ENCODE data around the gene RBM47. TPM values are rescaled to one million over a fixed set of nuclear protein-coding genes. Genes with fewer than 3 reads are reported as not detected.
"Not testable (repeated sequence)": the region's sequence is repeated elsewhere in the genome, so short reads cannot be mapped to it uniquely, and the experiment has no call there.

Gene RBM47
- polyA plus RNA-seq (ENCODE audit: insufficient read length in 4 of 4), result 10 to 100 TPM; 86.9 to 98.8 (median 93.0) TPM

DNA sequence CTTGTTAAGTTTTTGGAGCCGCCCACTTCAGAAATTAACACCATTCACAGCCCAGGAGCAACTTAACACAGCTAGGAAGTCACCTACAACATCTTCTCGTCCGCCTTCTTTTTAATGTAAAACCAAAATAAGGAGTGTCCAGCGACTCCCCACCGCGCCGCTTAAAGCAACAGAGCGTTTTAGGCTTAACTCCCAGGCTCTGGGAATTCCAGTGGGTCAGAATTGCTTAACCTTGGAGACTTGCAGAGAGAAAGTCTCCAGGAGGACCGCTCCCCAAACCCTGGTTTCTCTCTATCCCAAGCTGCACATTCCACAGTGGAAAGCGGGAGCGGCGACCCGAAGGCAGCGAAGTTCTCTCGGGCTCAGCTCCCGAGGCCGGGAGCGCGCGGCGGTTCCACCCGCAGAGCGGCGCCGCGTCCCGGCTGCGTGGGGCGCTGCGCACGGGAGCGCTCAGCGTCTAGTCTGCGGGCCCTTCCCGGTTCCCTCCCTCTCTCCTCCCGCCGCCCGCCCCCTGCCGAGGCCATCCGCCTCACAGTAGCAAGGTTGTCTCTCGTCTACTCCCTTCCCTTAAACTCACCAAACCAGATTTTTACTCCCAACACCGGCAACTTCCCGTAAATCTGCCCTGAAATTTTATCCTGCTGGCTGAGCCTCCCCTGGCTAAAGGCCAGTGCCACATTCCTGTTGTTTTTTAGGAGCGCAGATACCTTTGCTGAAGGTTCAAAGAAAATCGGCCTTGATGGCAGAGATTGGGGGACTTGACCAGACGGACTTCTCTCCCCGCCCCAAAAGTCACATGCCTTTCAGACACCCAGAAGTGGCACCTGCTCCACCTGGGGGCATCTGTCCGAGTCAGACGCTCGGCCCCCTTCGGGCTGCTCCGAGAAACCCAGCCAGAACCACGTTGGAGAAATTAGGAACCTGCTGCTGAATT is at the start of gene RBM47:
TSS of gene RBM47 (minus strand) at position 464 of the 934 bp plus-strand sequence. CDS start 190,971 bp downstream, outside the sequence.
- peak in 3 of 4 donors; percentile 46 to 57 (median 52) for DNase-seq (ENCODE audit: low read depth in 4 of 4, low spot score in 3 of 4)

DNA sequence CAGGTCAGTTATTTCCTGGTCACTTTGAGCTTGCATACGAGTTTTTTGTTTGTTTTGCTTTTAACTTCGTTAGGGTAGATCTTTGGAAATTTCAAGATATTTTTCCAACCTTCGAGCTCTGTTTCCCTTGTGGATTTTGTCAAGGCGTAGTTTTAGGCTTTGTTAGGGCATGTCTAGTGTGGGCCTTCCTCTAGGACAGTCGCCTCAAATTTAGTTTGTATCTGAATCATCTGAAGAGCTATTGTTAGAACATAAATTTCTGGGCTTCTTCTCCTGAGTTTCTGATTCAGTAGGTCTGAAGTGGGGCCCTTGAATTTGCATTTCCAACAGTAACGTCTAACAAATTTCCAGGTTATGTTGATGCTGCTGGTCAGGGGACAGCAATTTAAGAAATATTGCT is 48.8 kb upstream of the RBM47 start:
- DNase-seq (ENCODE audit: low read depth in 4 of 4, low spot score in 3 of 4), result no peak

DNA sequence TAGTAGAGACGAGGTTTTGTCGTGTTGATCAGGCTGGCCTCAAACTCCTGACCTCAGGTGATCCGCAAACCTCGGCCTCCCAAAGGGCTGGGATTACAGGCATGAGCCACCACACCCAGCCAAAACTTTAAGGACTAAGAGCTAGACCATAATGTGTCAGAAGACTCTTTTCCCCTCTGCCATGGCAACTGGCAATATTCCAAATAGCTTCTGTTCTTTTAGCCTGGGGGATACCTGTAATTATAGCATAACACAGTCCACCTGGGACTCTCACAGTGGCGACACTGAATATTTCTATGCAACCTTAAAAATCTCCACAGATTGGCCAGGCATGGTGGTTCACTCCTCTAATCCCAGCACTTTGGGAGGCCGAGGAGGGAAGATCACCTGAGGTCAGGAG is 45.5 kb upstream of the RBM47 start:
- no peak for DNase-seq (ENCODE audit: low read depth in 4 of 4, low spot score in 3 of 4)

DNA sequence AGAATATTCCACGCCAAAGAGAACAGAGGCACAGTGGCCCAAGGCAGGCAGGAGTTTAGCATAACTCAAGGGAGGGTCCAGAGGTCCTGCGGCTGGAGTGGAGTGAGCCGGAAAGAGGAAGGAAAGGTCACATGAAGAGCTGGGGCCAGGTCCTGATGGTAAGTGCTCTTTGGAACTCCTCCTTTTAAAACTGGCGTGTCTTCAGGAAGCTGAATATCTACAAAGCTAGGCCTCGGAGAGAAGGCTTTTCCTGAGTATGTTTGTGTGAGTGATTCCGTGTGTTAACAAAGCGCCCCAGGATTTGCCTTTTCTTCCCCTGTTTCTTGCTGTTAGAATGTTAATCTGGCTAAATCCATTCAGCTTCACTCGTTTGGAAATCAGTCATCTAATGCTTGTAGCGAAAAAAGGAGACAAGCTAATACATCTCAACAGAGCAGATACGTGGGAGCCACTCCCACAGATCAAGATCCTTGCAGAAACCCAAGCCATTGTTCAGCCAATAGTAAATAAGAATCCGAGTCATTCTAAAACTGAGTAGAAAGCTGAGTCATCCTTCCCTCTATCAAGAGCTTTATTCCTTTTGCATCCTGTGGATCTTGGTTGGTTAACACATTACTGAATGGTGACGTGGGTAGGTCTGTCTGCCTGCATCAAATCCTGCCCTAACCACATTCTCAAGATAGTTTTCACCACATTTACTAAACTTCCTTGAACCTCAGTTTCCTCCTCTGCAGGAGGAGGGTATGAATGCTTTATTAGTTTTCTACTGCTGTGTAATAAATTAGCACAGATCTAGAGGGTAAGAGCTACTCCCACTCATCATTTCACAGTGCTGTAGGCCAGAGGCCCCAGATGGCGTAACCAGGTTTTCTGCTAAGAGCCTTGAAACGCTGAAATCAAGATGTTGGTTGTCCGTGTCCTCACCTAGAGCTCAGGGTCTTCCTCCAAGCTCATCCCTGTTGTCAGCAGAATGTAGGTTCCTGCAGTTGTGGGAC is 43.2 kb upstream of the RBM47 start:
- peak in 1 of 4 donors; percentile 28 for DNase-seq (ENCODE audit: low read depth in 4 of 4, low spot score in 3 of 4)

DNA sequence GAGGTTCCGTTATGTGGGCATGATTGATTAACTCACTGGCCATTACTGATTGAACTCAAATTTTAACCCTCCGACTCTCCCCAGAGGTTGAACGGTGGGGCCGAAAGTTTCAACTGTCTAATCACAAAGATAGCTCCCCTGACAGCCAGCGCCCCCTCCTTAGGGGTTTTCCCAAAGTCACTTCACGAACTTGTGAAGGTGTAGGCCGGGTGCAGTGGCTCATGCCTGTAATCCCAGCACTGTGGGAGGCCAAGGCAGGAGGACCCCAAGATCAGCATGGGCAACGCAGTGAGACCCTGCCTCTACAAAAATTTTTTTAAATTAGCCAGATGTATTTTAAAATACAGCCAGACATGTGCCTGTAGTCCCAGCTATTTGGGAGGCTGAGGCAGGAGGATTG is 39.8 kb upstream of the RBM47 start:
- no peak for DNase-seq (ENCODE audit: low read depth in 4 of 4, low spot score in 3 of 4)

DNA sequence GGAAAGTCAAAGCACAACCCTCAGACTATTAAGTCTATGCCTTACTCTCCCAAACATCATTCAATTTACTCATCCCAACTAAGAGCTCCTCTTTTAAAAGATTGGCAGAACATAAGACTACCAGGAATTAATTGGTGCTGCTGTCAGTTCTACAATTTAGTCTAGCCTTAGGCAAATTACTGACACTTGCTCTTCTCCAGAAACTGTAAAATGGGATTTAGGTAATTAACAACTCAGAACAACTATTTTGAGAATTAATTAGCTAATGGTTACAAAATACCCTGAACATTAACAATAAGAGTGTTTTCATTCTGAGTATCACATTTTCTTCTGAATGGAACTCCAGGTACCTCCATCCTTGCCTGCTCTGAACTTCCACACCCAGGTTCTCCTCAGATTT is 36.2 kb upstream of the RBM47 start:
- no peak for DNase-seq (ENCODE audit: low read depth in 4 of 4, low spot score in 3 of 4)

DNA sequence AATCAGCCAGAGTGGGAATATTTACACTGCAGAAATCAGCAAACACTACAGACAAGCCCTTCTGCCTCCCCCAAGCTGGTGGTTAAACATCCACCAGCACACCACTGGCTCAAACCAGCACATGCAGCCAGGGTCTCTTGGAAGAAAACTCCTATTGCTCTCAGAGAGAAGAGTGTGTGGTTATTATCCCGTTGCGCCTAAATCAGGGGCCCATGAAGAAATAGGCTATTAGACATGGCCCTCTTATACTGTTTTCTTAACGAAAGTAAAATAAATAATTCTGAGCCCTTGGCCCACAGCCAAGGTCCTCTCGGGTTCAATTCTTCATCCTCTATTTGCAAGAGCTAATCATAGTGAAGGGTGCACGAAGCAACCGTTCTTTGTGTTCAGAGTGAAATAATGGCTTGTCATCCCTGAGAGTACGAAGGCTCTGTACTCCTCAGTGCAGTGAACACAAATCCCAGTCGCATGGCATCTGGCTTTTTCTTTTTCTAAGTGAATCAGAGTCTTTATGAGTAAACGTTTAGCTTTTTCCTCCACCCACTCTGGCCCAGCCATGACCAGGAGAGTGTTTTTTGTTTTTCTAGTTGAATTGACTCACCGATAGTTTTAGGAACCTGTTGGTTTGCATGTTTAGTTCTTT is 33.4 kb upstream of the RBM47 start:
- DNase-seq (ENCODE audit: low read depth in 4 of 4, low spot score in 3 of 4), result peak in 1 of 4 donors; percentile 36

DNA sequence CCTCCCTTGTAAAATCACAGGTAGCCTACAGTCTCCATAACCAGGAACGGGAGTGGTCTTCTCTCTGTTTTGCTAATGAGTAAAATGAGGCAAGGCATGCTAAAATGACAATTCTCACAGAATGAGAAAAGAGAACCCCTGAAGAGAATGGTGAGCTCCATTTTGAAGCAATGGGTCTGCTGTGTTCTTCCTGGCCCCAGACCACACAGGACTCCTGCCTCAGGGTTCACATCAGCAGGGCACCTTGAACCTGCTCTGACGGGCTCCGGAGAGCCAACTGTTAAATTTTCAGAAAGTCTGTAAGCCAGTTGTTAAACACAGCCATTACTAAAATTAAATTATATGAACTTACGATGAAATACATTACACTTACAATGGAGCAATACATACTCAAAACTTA is 32.1 kb upstream of the RBM47 start:
- DNase-seq (ENCODE audit: low read depth in 4 of 4, low spot score in 3 of 4), result no peak

DNA sequence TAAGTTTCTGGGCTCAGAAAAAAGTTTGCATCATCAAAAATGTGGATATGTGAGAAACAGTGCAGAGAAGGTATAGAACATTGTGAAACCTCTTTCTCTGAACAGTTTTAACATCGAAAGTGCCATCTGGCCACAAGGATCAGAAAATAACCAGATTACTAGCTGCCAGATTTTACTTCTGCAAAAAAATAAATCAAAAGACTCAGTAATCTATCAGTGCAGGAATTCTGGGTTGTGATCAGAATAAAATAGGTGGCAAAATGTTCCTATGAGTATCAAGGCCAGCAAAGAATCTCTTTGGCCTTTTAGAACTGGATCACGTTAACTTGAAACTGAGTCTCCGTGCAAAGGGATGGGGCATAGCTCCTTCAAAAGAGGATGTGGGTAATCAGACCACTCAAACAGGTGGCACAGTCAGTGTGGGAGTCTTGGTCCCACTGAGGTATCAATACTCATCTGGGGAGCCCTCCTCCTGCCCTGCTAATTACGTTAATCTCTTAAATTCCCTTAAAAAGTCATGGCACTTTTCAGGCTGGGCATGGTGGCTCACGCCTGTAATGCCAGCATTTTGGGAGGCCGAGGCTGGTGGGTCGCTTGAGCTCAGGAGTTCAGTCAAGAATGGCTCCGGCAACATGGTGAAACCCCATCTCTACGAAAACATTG is 26.7 kb upstream of the RBM47 start:
- no peak for DNase-seq (ENCODE audit: low read depth in 4 of 4, low spot score in 3 of 4)

DNA sequence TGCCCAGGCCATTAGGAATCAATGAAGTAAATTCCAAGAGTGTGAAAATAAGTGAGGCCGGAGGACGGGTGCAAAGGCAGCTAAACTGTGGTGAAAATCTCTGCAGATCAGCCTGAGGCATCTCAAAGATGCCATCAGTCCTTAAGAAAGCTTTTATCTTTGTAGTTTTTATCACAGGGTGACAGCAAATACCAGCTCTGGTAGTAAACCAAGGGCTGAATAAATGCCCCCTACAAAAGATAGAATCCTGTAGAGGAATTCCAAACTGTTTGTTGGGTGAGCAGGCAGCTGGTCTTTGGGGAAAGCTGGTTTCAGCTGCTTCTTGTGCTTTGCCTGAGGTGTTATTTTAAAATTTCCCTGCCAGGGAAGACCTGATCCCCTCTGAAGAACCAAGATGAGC is 21.6 kb upstream of the RBM47 start:
- DNase-seq (ENCODE audit: low read depth in 4 of 4, low spot score in 3 of 4), result no peak

DNA sequence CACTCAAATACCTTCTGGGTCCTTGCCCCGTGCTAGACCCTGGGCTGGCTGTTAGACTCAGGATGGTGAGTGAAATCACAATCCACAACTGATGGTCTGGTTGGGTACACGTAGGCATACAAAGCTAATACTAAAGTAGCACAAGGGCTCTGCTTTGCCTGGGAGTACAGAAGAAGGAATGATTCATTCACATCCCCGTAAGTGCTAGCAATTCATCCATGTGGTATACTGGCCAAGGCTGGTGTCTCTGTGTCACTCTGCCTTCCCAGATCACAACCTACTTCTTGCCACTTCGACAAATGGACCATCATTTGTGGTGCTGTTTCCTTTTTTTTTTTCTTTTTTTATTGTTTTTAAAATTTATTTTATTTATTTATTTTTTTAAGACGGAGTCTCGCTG is 19.7 kb upstream of the RBM47 start:
- DNase-seq (ENCODE audit: low read depth in 4 of 4, low spot score in 3 of 4), result no peak

DNA sequence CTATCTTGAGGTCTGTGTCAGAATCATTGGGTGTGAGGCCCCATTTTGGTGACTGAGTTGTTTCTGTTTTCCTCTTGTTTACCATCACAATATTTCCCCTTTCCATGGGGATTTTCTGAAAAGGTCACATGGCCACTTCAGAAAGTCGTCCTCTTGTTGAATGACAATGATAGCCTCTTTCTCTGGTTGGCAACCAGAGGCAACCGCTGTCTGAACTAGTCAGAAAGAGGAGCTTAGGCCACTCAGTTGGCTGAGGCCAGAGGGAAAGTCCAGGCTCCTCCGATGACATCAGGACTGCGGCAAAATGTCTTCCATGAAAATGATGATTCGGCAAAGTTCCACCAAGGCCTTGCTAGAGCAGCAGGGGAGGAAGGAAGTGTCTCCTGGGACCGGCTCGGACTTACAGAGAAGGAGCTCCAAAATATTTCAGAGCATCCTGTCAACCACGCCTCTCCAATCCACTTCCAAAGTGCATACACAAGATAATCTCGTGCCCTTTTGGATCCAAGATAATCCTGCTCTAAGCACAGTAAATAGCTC is 19.1 kb upstream of the RBM47 start:
- DNase-seq (ENCODE audit: low read depth in 4 of 4, low spot score in 3 of 4), result no peak

DNA sequence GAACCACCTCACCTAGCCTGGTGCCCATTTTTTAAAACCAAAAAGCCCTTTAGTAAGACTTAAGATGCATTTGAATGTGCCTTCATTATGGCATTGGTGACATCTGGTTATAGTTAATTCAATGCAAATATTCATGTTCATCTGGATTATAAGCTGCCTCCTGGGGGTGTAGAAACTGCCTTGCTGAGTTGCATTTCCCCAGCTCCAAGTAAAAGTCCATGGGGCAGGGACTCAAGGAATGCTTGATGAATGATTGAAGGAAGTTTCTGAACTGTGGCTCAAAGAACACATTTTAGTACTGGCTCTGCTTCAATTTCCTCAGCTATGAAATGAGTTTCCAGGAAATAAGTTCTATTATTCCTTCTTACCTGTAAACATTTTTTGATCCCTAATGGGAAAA is 18.5 kb upstream of the RBM47 start:
- no peak for DNase-seq (ENCODE audit: low read depth in 4 of 4, low spot score in 3 of 4)

DNA sequence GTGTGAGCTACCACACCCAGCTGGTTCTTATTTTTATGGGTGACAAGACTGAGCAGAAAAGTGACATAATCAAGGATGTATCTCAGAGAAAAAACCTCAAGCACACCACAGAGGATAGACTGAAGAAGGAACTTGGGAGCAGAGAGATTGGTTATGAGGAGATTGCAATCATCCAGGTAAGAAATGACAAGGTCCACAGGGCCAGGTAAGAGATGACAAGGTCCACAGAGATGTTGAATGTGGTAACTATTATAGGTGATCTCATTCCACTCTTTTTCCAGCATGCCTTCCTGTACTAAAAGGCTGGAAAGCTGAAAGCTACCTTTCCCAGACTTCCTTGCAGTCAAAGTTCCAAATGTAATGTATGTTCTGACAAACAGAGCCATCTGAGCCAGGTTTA is 15.9 kb upstream of the RBM47 start:
- no peak for DNase-seq (ENCODE audit: low read depth in 4 of 4, low spot score in 3 of 4)

DNA sequence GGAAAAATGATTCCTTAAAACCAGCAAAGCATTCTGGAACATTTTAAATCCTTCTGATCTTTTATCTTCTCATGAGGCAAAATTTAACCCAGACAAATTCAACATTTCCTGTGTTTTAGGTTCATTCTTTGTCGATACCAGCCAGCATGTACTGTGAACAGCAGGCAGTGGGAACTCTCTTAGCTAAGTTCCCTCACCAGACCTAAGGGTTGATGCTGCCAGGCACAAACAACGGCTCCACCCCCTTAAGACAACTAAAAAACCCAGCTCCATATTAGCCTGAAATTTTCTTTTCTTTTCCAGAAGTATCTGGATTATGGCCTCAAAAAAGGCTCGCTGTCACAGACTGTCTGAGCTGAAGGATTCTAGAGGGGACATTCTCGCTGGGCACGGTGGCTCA is 2.4 kb upstream of the RBM47 start:
- DNase-seq (ENCODE audit: low read depth in 4 of 4, low spot score in 3 of 4), result no peak

DNA sequence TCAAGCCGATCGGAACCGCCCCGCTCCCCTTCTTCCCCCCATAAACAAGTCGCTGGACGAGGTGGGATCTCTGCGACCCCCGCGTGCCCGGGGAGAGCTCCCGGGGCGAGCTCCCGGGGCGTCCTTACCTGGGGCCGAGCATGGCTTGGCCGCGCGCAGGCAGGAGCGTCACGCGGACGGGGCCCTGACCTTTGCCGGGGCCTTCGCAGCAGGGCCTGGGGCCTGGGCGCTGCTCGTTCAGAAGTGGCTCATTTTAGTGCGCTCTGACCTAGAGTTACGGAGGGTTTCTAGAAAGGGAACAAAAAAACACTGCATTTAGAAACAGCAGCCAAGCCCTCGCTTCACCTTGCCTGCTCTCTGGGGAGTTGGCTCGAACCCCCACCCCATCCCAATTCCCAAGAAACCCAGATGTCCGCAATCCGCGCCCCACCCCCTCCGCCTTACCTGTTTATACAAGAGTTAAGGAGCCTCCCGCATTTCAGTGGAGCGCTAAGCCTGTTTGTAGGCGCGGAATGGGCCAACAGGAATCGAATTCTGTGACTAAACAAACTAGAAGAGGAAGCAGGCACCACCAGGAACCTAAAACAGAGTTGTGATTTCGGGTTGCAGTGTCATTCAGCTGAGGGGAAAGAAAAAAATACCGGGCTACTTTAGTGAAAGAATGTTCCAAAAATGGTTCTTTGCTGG is 814 bp upstream of the RBM47 start:
- peak in 3 of 4 donors; percentile 28 to 33 (median 31) for DNase-seq (ENCODE audit: low read depth in 4 of 4, low spot score in 3 of 4)

DNA sequence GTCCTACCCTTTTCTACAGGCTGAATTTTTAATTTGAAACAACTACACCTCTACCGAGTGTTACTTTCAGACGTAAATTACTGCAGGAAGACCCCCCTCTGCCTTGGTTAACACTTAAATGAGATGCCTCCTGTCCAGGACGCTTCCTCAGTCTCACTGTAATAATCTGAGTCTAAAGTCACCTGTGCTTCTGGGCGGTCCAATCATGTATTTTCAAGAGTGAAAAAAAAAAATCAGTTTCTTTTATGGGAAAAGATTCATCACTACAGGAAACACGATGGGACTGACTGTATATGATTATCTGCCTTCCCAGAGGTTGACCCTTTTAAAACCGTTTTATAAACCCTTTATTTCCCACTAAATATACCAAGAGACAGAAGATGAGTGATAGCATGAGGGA is 776 bp downstream of the RBM47 start:
- no peak for DNase-seq (ENCODE audit: low read depth in 4 of 4, low spot score in 3 of 4)

DNA sequence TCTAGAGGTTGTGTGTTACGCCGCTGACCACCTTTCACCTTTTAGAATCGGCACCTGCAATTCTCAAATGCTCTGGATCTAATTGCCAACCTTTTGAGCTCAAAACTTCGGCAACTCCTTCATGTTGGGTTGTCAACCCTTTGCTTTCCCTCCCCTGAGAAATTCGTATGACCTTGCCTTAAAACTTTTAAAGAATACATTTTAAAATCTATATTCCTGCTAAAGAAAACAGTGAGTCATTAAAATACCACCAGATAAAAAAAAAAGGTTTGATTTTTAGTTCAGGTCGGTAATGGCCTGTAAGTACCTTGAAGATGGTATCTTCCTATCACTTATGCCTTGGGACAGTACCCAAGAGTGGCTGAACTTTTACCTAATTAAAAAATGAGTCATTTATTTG is 1.3 kb downstream of the RBM47 start:
- not testable (repeated sequence) for DNase-seq (ENCODE audit: low read depth in 4 of 4, low spot score in 3 of 4)

DNA sequence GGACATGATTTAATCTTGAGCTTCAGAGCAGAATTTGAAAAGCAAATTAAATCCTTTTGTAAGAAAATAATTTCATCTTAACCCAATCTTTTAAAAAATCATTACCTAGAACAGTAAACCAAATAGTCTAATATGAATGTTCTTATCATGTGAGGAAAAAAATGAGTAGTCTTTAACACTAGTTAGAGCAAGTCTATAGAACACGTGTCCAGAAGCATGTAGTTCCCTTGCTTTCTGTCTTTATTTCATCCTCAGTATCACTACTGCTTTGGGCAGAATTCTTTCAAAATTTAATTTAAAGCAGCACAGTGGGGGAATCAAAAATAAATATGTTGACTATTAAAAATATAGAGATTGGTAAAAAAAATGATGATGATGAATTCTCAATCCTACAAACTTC is 2.1 kb downstream of the RBM47 start:
- no peak for DNase-seq (ENCODE audit: low read depth in 4 of 4, low spot score in 3 of 4)

All from right renal pelvis (tissue), 4 donors.